ENCODE data around the gene DTX1. TPM values are rescaled to one million over a fixed set of nuclear protein-coding genes. Genes with fewer than 3 reads are reported as not detected.

The DTX1 gene
- total and polyA plus RNA-seq, 2 of the 13 experiments (the other 11 are each of a cell fraction or from before 2014, with no cell fraction given): not detected

GRCh38 chr12:113077057-113077858 is 20.7 kb downstream of the DTX1 start:
- intact Hi-C loops (cut with micrococcal nuclease; ENCODE audit: unreplicated experiment) (no loop called here), in situ Hi-C loops (cut with HindIII; ENCODE audit: extremely low pct_ligation_motif_present, low pct_unique_long_range_greater_than_20kb) (no loop called here)
- H3K4me1 ChIP-seq (ENCODE audit: insufficient read depth, low read length): peaks cover 7% of the 10 kb centered on the region
- BruUV-seq (replicated peaks): no TSS peak
- 79% methylated on average over 67 of the region's 70 CpGs for WGBS (ENCODE audit: low lambda C conversion rate)
- ChIA-PET CTCF (ENCODE audit: low intra/inter-chr PET ratio, low total read pairs) (no interaction called here), POLR2A (no interaction called here)
- H2AFZ ChIP-seq (ENCODE audit: low read length): no peak overlapping the region
- no peaks in the 10 kb centered on the region for H3K9me3 ChIP-seq (ENCODE audit: low read length)
- no peak overlapping the region for H3K9ac ChIP-seq (ENCODE audit: insufficient read depth, low read depth, low read length)
- H3K4me2 ChIP-seq (ENCODE audit: low read depth, low read length): no peak overlapping the region
- no peak overlapping the region for H3K4me3 ChIP-seq (replicated peaks in 1 of 3; ENCODE audit: insufficient read depth in 1 of 3, low read depth in 2 of 3, low read length in 3 of 3)
- peaks cover 0 to 1% of the 10 kb centered on the region in 2 experiments; a peak in 2 of 5 replicates for H3K27me3 ChIP-seq (ENCODE audit: control insufficient read depth in 1 of 2, insufficient read depth in 2 of 2, low read length in 2 of 2)
- H3K79me2 ChIP-seq (ENCODE audit: insufficient read depth, low read length): no peaks in the 10 kb centered on the region
- FAIRE-seq (no peak), ATAC-seq (no peak), DNase-seq (ENCODE audit: low spot score) (no peak)
- H3K36me3 ChIP-seq (replicated peaks in 1 of 2; ENCODE audit: control insufficient read depth in 1 of 2, insufficient read depth in 2 of 2, low read length in 2 of 2): no peaks in the 10 kb centered on the region
- no peak overlapping the region for H3K27ac ChIP-seq (ENCODE audit: extremely low read length, insufficient read depth, low read length)
- H4K20me1 ChIP-seq (ENCODE audit: insufficient read depth, low read length): no peaks in the 10 kb centered on the region
- TF ChIP-seq PAWR (CRISPR knock-in tag; IDR thresholded peaks at IDR 0.05; ENCODE audit: borderline replicate concordance) (no peak), ZFP36L2 (CRISPR knock-in tag; IDR thresholded peaks at IDR 0.05) (no peak), ZNF362 (CRISPR knock-in tag; IDR thresholded peaks at IDR 0.05; ENCODE audit: borderline replicate concordance) (no peak), ATF1 (CRISPR knock-in tag; IDR thresholded peaks at IDR 0.05) (no peak), HNF1A (IDR thresholded peaks at IDR 0.05; ENCODE audit: low read depth) (no peak), HNF1A (CRISPR knock-in tag; IDR thresholded peaks at IDR 0.05; ENCODE audit: borderline replicate concordance) (no peak), BORCS8-MEF2B (CRISPR knock-in tag; IDR thresholded peaks at IDR 0.05) (no peak), ZBTB34 (CRISPR knock-in tag; IDR thresholded peaks at IDR 0.05) (no peak), PCBP1 (IDR thresholded peaks at IDR 0.05; ENCODE audit: borderline replicate concordance, low read depth, low read length) (no peak), ZHX2 (IDR thresholded peaks at IDR 0.05; ENCODE audit: low read depth) (no peak), ZHX2 (CRISPR knock-in tag; IDR thresholded peaks at IDR 0.05; ENCODE audit: borderline replicate concordance) (no peak)

Data from HepG2 (cell line).